CD4-positive, alpha-beta T cell (primary cell): ENCODE data around the gene PMM2. TPM values are rescaled to one million over a fixed set of nuclear protein-coding genes. Genes with fewer than 3 reads are reported as not detected.

ENCODE experiments used
- ATAC-seq: fragments of 200-7000 bp; cut with Tn5 transposase; one replicate; pipeline ENCODE4 v1.10.0; 2022; ENCODE audit warnings: mild to moderate bottlenecking; ENCODE audit not compliant: poor library complexity
- CTCF ChIA-PET: fragments of 350-600 bp; sonication (Branson Sonifier 250); formaldehyde crosslinking; loops from one replicate; lab custom pipeline; 2021; ENCODE audit warnings: antibody characterized with exemption, inconsistent platforms; lab: Charles Lee
- POLR2A ChIA-PET: fragments of 350-600 bp; sonication (Branson Sonifier 250); formaldehyde crosslinking; loops from one replicate; lab custom pipeline; 2021; ENCODE audit warnings: antibody characterized with exemption, inconsistent platforms; lab: Charles Lee
- DNase-seq, 14 experiments: peaks; one replicate each; pipeline ENCODE4 v3.0.0-alpha.2; 2013 to 2020; ENCODE audit warnings: mixed read lengths in 2 of 14
- H3K27ac ChIP-seq, 2 donors: one replicate each; pipeline versions ENCODE4 v1.5.1 to v1.7.0; 2013; ENCODE audit warnings: low read length in 2 of 2, low read depth in 1 of 2, mild to moderate bottlenecking in 1 of 2
- H3K27me3 ChIP-seq, 2 experiments: 1 replicate in 1 of 2; 2 replicates in 1 of 2; pipeline versions ENCODE4 v1.6.1 to v1.7.0; 2013; ENCODE audit warnings: low read length in 2 of 2, control low read depth in 1 of 2, mild to moderate bottlenecking in 1 of 2, moderate library complexity in 1 of 2; ENCODE audit not compliant: insufficient read depth in 2 of 2, control insufficient read depth in 1 of 2
- H3K36me3 ChIP-seq: one replicate; pipeline ENCODE4 v1.6.1; 2013; ENCODE audit warnings: low read length, control low read depth; ENCODE audit not compliant: insufficient read depth
- H3K4me1 ChIP-seq: one replicate; pipeline ENCODE4 v1.6.1; 2013; ENCODE audit warnings: low read length, control low read depth; ENCODE audit not compliant: insufficient read depth
- H3K4me3 ChIP-seq: one replicate; pipeline ENCODE4 v1.5.1; 2013; ENCODE audit warnings: mild to moderate bottlenecking, low read length, moderate library complexity
- H3K9me3 ChIP-seq, 2 experiments: 1 replicate in 1 of 2; 2 replicates in 1 of 2; pipeline versions ENCODE4 v1.6.1 to v1.7.0; 2013; ENCODE audit warnings: low read length in 2 of 2, mild to moderate bottlenecking in 2 of 2, control low read depth in 1 of 2, moderate library complexity in 1 of 2; ENCODE audit not compliant: control insufficient read depth in 1 of 2, insufficient read depth in 1 of 2
- H3K27ac Mint-ChIP-seq: one replicate; pipeline ENCODE4 v1.8.0; 2020; ENCODE audit warnings: mixed read lengths
- H3K27me3 Mint-ChIP-seq: one replicate; pipeline ENCODE4 v1.8.0; 2021; ENCODE audit warnings: mixed read lengths
- H3K36me3 Mint-ChIP-seq: one replicate; pipeline ENCODE4 v1.8.0; 2021; ENCODE audit warnings: low read depth, mixed read lengths
- H3K4me1 Mint-ChIP-seq: one replicate; pipeline ENCODE4 v1.8.0; 2021; ENCODE audit warnings: low read depth, mixed read lengths
- H3K4me3 Mint-ChIP-seq: one replicate; pipeline ENCODE4 v1.8.0; 2020; ENCODE audit warnings: mild to moderate bottlenecking, mixed read lengths
- H3K9me3 Mint-ChIP-seq: one replicate; pipeline ENCODE4 v1.8.0; 2020; ENCODE audit warnings: mixed read lengths
- intact Hi-C, 2 experiments: fragments of 100-400 bp; cut with DNase I in 1 of 2; cut with micrococcal nuclease in 1 of 2; formaldehyde crosslinking; loops; one replicate each; pipeline versions ENCODE4 v1.15.1 to v1.9.0; 2023 to 2025; cut with DNase I, micrococcal nuclease
- total RNA-seq, 174 experiments: library from RNA in 2 of 174; stranded (reverse) in 2 of 174; gene quantifications; one replicate each; pipeline ENCODE4 v1.2.3 and lab custom pipeline; 2021 to 2026
- TF ChIP-seq, protein P1 (sequence below): fragments of 200-600 bp; IDR thresholded peaks from one replicate; pipeline ENCODE4 v1.8.0; 2022; ENCODE audit warnings: antibody characterized with exemption, mild to moderate bottlenecking

PMM2 gene
- total RNA-seq, 2 experiments from 2014 or later, result 24.2 to 27.0 TPM

DNA sequence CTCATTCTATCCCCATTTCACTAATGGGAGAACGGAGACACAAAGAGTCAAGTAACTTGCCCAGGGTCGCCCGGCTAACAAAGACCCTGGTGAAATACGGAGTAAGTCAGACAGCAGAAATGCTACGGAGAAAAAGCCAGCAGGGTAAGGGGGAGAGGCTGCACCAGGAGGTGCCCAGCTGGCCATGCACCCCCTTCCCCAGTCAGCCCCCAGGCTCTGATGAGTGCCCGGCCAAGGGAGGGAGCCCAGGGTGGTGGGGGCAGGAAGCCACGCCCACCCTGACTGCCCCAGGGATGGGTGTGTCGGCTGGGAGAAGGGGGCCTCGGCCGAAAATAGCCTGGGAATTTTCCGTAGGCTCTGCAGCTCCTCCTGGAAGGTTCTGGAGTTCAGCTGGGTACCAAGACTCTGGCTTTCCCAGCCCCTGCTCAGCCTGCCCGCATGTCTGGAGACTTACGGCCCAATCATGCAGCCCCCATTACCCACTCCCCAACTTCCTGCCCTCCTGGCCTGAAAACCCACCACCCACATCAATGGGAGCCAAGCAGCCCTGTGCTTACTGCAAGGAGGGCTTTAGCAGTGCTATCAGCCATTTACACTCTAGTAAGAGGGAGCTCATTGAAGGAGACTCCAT is 67.0 kb downstream of the PMM2 start:
- Mint-ChIP-seq H3K27ac (peak overlapping the region; percentile 80), H3K27me3 (no peaks in the 10 kb centered on the region), H3K4me3 (peak overlapping the region; percentile 51), H3K4me1 (peaks cover 43% of the 10 kb centered on the region), H3K9me3 (no peaks in the 10 kb centered on the region), H3K36me3 (peaks cover 10% of the 10 kb centered on the region)
- intact Hi-C loops, result loop anchor here (5.0 to 10.0 kb wide), 3 partner anchors 47 to 1880 kb away; partner anchors contain the start of genes HAPSTR1 (in 1 of the 2) and NUBP1 (in 1 of the 2)
- H3K27me3 ChIP-seq, result no peaks in the 10 kb centered on the region
- no peaks in the 10 kb centered on the region for H3K36me3 ChIP-seq
- ATAC-seq (no peak), DNase-seq (no peak)
- no peak overlapping the region for H3K4me3 ChIP-seq
- ChIA-PET CTCF (no interaction called here), POLR2A (interaction anchor here (1.2 kb wide), 1 partner anchor 13 kb away, joined by 3 read pairs; no protein-coding TSS in a partner anchor)
- peaks cover 45% of the 10 kb centered on the region for H3K4me1 ChIP-seq
- TF ChIP-seq, protein P1, sequence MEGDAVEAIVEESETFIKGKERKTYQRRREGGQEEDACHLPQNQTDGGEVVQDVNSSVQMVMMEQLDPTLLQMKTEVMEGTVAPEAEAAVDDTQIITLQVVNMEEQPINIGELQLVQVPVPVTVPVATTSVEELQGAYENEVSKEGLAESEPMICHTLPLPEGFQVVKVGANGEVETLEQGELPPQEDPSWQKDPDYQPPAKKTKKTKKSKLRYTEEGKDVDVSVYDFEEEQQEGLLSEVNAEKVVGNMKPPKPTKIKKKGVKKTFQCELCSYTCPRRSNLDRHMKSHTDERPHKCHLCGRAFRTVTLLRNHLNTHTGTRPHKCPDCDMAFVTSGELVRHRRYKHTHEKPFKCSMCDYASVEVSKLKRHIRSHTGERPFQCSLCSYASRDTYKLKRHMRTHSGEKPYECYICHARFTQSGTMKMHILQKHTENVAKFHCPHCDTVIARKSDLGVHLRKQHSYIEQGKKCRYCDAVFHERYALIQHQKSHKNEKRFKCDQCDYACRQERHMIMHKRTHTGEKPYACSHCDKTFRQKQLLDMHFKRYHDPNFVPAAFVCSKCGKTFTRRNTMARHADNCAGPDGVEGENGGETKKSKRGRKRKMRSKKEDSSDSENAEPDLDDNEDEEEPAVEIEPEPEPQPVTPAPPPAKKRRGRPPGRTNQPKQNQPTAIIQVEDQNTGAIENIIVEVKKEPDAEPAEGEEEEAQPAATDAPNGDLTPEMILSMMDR, result no peak
- no peak overlapping the region for H3K27ac ChIP-seq
- H3K9me3 ChIP-seq, result no peaks in the 10 kb centered on the region

DNA sequence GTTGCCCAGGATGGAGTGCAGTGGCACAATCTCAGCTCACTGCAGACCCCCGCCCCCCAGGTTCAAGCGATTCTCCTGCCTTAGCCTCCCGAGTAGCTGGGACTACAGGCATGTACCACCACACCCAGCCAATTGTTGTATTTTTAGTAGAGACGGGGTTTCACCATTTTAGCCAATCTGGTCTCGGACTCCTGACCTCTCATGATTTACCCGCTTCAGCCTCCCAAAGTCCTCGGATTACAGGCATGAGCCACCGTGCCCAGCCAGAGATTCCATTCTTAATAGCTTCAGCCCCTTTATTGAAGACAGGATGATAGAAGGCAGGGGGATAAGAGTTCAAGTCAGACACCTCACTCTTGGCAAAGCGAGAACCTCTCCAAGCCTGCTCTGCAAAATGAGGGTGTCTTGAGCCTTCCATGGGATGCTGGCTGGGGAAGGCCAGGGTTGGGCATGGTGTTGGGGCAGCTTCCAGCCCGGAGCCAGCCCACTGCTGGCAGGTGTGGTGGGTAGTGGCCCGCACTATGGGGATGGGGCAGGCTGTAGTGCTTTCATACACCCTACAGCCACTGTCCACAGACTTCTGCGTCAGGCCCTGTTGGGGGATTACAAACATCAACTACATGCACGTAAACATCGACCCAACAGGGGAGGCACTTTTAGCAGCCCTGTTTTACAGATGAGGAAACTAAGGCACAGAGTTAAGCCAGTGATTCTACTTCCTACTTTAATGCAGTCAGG is 67.7 kb downstream of the PMM2 start:
- peak overlapping the region; percentile 84 for H3K4me3 Mint-ChIP-seq
- H3K27me3 Mint-ChIP-seq, result no peaks in the 10 kb centered on the region
- TF ChIP-seq, protein P1, result no peak
- intact Hi-C loops, result loop anchor here (5.0 to 10.0 kb wide), 3 partner anchors 48 to 1879 kb away; partner anchors contain the start of genes HAPSTR1 (in 1 of the 2) and NUBP1 (in 1 of the 2)
- DNase-seq (no peak), ATAC-seq (no peak)
- H3K36me3 ChIP-seq, result no peaks in the 10 kb centered on the region
- peaks cover 52% of the 10 kb centered on the region for H3K4me1 ChIP-seq
- H3K4me3 ChIP-seq, result no peak overlapping the region
- H3K27ac ChIP-seq, result no peak overlapping the region
- ChIA-PET POLR2A (interaction anchor here (1.0 to 1.2 kb wide), 2 partner anchors 11 to 13 kb away, joined by 3 to 4 read pairs; no protein-coding TSS in a partner anchor), CTCF (no interaction called here)
- peak overlapping the region; percentile 80 for H3K27ac Mint-ChIP-seq
- no peaks in the 10 kb centered on the region for H3K9me3 ChIP-seq
- H3K36me3 Mint-ChIP-seq, result peaks cover 10% of the 10 kb centered on the region
- no peaks in the 10 kb centered on the region for H3K27me3 ChIP-seq
- no peaks in the 10 kb centered on the region for H3K9me3 Mint-ChIP-seq
- peaks cover 46% of the 10 kb centered on the region for H3K4me1 Mint-ChIP-seq

DNA sequence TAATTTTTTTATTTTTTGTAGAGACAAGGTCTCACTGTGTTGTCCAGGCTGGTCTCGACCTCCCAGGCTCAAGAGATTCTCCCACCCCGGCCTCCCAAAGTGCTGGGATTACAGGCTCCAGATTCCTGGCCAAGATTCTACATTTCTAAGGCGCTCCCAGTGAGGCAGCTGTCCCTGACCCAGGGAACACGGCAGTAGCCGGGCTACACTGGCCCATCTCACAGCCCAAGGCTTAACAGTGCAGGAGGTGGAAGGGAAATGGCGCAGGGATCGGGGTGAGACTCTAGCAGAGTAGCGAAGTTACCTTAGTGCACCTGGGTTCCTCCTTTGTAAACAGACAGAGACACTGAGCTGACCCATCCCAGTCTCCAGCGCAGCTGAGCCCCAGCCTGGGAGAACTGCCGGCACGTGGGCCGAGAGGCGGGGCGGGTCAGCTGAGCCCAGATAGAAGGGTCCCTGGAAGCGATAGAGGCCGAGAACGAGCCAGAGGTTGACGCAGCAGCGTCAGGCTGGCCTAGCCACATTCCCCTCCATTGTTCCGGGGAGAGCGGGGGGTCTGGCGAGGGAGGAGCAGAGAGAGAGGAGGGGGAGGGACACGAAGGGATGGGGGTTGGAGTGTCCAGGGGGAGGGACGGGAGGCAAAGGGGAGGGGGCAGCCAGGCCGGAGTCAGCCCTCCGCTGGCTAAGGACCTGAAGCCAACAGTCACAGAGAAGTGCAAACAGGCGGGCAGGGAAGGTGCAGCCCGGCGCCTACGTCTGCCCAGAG is 68.7 kb downstream of the PMM2 start:
- H3K27me3 Mint-ChIP-seq, result no peaks in the 10 kb centered on the region
- no peaks in the 10 kb centered on the region for H3K36me3 ChIP-seq
- H3K4me3 ChIP-seq, result no peak overlapping the region
- POLR2A ChIA-PET, result interaction anchor here (1.0 kb wide), 2 partner anchors 12 to 14 kb away, joined by 3 to 4 read pairs; no protein-coding TSS in a partner anchor
- H3K4me3 Mint-ChIP-seq, result peak overlapping the region; percentile 84
- H3K4me1 Mint-ChIP-seq, result peaks cover 54% of the 10 kb centered on the region
- DNase-seq (no peak), ATAC-seq (no peak)
- no peaks in the 10 kb centered on the region for H3K9me3 ChIP-seq
- no peaks in the 10 kb centered on the region for H3K9me3 Mint-ChIP-seq
- peak overlapping the region; percentile 80 for H3K27ac Mint-ChIP-seq
- peaks cover 61% of the 10 kb centered on the region for H3K4me1 ChIP-seq
- no peaks in the 10 kb centered on the region for H3K27me3 ChIP-seq
- CTCF ChIA-PET, result no interaction called here
- TF ChIP-seq, protein P1, result no peak
- intact Hi-C loops, result loop anchor here (5.0 to 10.0 kb wide), 3 partner anchors 49 to 1878 kb away; partner anchors contain the start of genes HAPSTR1 (in 1 of the 2) and NUBP1 (in 1 of the 2)
- peak overlapping the region in 1 of 2 donors; percentile 35 for H3K27ac ChIP-seq
- H3K36me3 Mint-ChIP-seq, result peaks cover 10% of the 10 kb centered on the region
